Gastroesophageal sphincter (tissue), 3 donors: ENCODE data around the gene PPP4R4.

Experiments
- EP300 ChIP-seq: sonication (generic); formaldehyde crosslinking; IDR thresholded peaks from one replicate; pipeline ENCODE4 v1.6.1; 2017; ENCODE audit warnings: antibody characterized with exemption, mild to moderate bottlenecking
- POLR2A ChIP-seq, 2 donors: fragments of 450-650 bp; IDR thresholded peaks; one replicate each; pipeline ENCODE4 v1.6.1; 2017; ENCODE audit warnings: antibody characterized with exemption in 2 of 2, mild to moderate bottlenecking in 2 of 2, moderate library complexity in 1 of 2
- TF ChIP-seq, protein P1 (sequence below), 4 experiments: fragments of 200-600 bp in 2 of 4; fragments of 450-650 bp in 2 of 4; sonication (generic) in 1 of 4; IDR thresholded peaks; one replicate each; pipeline ENCODE4 v1.5.1; 2017 to 2019; ENCODE audit warnings: antibody characterized with exemption in 4 of 4, mild to moderate bottlenecking in 2 of 4, moderate library complexity in 2 of 4

DNA sequence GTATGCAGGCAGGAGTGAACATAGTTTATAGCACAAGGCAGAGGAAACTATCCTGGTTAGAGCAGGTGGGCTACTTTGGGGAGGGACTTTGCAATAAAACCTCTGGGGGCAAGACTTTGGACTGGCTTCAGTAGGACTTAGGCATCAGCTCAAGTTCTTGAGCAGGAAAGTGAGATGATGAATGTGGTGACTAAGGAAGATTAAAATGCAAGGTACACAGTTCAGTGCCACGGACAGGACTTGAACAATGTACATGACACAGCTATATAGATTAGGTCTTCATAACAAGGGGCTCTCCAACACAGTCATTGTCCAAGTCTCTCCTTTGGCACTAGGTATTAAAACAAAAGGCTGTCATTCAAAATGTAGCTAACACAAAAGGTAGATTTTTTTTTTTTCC, 21.4 kb upstream of the PPP4R4 start:
- TF ChIP-seq, protein P1, sequence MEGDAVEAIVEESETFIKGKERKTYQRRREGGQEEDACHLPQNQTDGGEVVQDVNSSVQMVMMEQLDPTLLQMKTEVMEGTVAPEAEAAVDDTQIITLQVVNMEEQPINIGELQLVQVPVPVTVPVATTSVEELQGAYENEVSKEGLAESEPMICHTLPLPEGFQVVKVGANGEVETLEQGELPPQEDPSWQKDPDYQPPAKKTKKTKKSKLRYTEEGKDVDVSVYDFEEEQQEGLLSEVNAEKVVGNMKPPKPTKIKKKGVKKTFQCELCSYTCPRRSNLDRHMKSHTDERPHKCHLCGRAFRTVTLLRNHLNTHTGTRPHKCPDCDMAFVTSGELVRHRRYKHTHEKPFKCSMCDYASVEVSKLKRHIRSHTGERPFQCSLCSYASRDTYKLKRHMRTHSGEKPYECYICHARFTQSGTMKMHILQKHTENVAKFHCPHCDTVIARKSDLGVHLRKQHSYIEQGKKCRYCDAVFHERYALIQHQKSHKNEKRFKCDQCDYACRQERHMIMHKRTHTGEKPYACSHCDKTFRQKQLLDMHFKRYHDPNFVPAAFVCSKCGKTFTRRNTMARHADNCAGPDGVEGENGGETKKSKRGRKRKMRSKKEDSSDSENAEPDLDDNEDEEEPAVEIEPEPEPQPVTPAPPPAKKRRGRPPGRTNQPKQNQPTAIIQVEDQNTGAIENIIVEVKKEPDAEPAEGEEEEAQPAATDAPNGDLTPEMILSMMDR (IDR thresholded peaks at IDR 0.05): no peak
- TF ChIP-seq EP300 (no peak), POLR2A (IDR thresholded peaks at IDR 0.05) (no peak)
